Endothelial cell of umbilical vein (primary cell): ENCODE results near the gene MAGI3. TPM values are rescaled to one million over a fixed set of nuclear protein-coding genes. Genes with fewer than 3 reads are reported as not detected.

ENCODE experiments used
- BruUV-seq: library from RNA; stranded (reverse); fragments of 400-500 nt; replicated peaks from 2 replicates; lab custom pipeline; 2021; lab: Mats Ljungman, UMichigan
- CTCF ChIA-PET: fragments of 300-600, 350-600 bp; sonication (Branson Sonifier 250); formaldehyde crosslinking; loops from one replicate; lab custom pipeline; 2021; ENCODE audit warnings: antibody characterized with exemption, inconsistent platforms; lab: Charles Lee
- POLR2A ChIA-PET: fragments of 300-600, 350-600 bp; sonication (Branson Sonifier 250); formaldehyde crosslinking; loops from one replicate; lab custom pipeline; 2021; ENCODE audit warnings: antibody characterized with exemption, inconsistent platforms; lab: Charles Lee
- DNase-seq: peaks from one replicate; pipeline ENCODE4 v3.0.0-alpha.2; 2011; ENCODE audit warnings: low read depth, low spot score
- FAIRE-seq: peaks from 2 replicates; lab custom pipeline; 2011; peaks lifted over from hg19 to GRCh38; lab: Jason Lieb, UNC
- H2AFZ ChIP-seq: 2 replicates; pipeline ENCODE4 v1.6.0; 2012; ENCODE audit warnings: low read depth, low read length, control low read depth, inconsistent platforms
- H3K27ac ChIP-seq: 2 replicates; pipeline ENCODE4 v1.5.1; 2011; ENCODE audit warnings: low read depth, mild to moderate bottlenecking, control low read depth, low read length, moderate library complexity; ENCODE audit not compliant: insufficient read depth
- H3K27me3 ChIP-seq, 2 experiments: 2 replicates each; pipeline versions ENCODE4 v1.6.0 to v1.6.1; 2011; ENCODE audit warnings: low read length in 2 of 2, mixed read lengths in 1 of 2; ENCODE audit not compliant: control insufficient read depth in 2 of 2, insufficient read depth in 2 of 2
- H3K36me3 ChIP-seq, 2 experiments: 2 replicates in 1 of 2; 3 replicates in 1 of 2; pipeline ENCODE4 v1.5.1; 2011; ENCODE audit warnings: low read length in 2 of 2, mild to moderate bottlenecking in 1 of 2, moderate library complexity in 1 of 2; ENCODE audit not compliant: control insufficient read depth in 2 of 2, insufficient read depth in 2 of 2; ENCODE audit errors: extremely low read depth in 1 of 2
- H3K4me1 ChIP-seq: 3 replicates; pipeline ENCODE4 v1.5.1; 2011; ENCODE audit warnings: mild to moderate bottlenecking, low read length; ENCODE audit not compliant: control insufficient read depth, insufficient read depth; ENCODE audit errors: extremely low read depth
- H3K4me2 ChIP-seq: 2 replicates; pipeline ENCODE4 v1.6.1; 2011; ENCODE audit warnings: low read length, control low read depth, mixed read lengths; ENCODE audit not compliant: insufficient read depth
- H3K4me3 ChIP-seq, 3 experiments: fragments of 200-600 bp in 1 of 3; sonication (generic), shearing (Covaris generic) in 1 of 3; replicated peaks in 1 of 3; 2 replicates each; pipeline ENCODE4 v1.5.1; 2011 to 2016; ENCODE audit warnings: control low read depth in 3 of 3, low read length in 3 of 3, mild to moderate bottlenecking in 2 of 3, inconsistent platforms in 1 of 3, low read depth in 1 of 3, moderate library complexity in 1 of 3; ENCODE audit not compliant: insufficient read depth in 1 of 3
- H3K79me2 ChIP-seq: 2 replicates; pipeline ENCODE4 v1.6.0; 2012; ENCODE audit warnings: low read length, inconsistent platforms; ENCODE audit not compliant: control insufficient read depth, insufficient read depth
- H3K9ac ChIP-seq: replicated peaks from 2 replicates; pipeline ENCODE3; 2011; ENCODE audit warnings: low read length, control low read depth; ENCODE audit not compliant: insufficient read depth; ENCODE audit errors: extremely low read depth
- H3K9me1 ChIP-seq: replicated peaks from 3 replicates; pipeline ENCODE4 v1.6.0; 2011; ENCODE audit warnings: mild to moderate bottlenecking, low read length; ENCODE audit not compliant: control insufficient read depth, insufficient read depth; ENCODE audit errors: extremely low read depth
- H3K9me3 ChIP-seq: replicated peaks from 2 replicates; pipeline ENCODE4 v1.5.1; 2012; ENCODE audit warnings: low read length, inconsistent platforms; ENCODE audit not compliant: control insufficient read depth, insufficient read depth
- H4K20me1 ChIP-seq: replicated peaks from 2 replicates; pipeline ENCODE3; 2011; ENCODE audit warnings: mild to moderate bottlenecking, low read length; ENCODE audit not compliant: control insufficient read depth, insufficient read depth; ENCODE audit errors: extremely low read depth
- EZH2 ChIP-seq: IDR thresholded peaks from 2 replicates; pipeline ENCODE4 v1.6.1; 2012; ENCODE audit warnings: borderline replicate concordance, low read depth, mild to moderate bottlenecking, moderate library complexity, low read length, inconsistent platforms; ENCODE audit not compliant: severe bottlenecking
- FOS ChIP-seq: IDR thresholded peaks from 2 replicates; pipeline ENCODE4 v1.6.1; 2011; ENCODE audit warnings: mild to moderate bottlenecking, low read length, moderate library complexity, borderline replicate concordance; ENCODE audit not compliant: insufficient read depth
- GATA2 ChIP-seq: IDR thresholded peaks from 2 replicates; pipeline ENCODE4 v1.7.0; 2011; ENCODE audit warnings: low read depth, mild to moderate bottlenecking, moderate library complexity, mixed read lengths, low read length; ENCODE audit not compliant: insufficient read length, insufficient read depth
- JUN ChIP-seq: IDR thresholded peaks from 2 replicates; pipeline ENCODE4 v1.6.1; 2011; ENCODE audit warnings: borderline replicate concordance, low read depth; ENCODE audit not compliant: insufficient read length, insufficient read depth
- MYC ChIP-seq: IDR thresholded peaks from one replicate; pipeline ENCODE4 v1.6.1; 2011; ENCODE audit warnings: mild to moderate bottlenecking, low read depth, low read length
- POLR2A ChIP-seq: IDR thresholded peaks from 2 replicates; pipeline ENCODE4 v1.6.1; 2012; ENCODE audit warnings: low read depth, mild to moderate bottlenecking, control low read depth, low read length
- POLR2AphosphoS5 ChIP-seq: IDR thresholded peaks from 2 replicates; pipeline ENCODE4 v1.6.1; 2012; ENCODE audit warnings: low read depth, mild to moderate bottlenecking, control low read depth, low read length, moderate library complexity; ENCODE audit not compliant: insufficient read depth
- dilution Hi-C: fragments of 300-500 bp; cut with MboI; formaldehyde crosslinking; loops from one replicate; pipeline ENCODE4 v1.15.0; 2019; ENCODE audit warnings: low sequenced_read_pairs; ENCODE audit not compliant: extremely low pct_ligation_motif_present
- intact Hi-C: fragments of 100-400 bp; cut with micrococcal nuclease; formaldehyde crosslinking; loops from one replicate; pipeline ENCODE4 v1.10.0; 2022
- polyA plus RNA-seq, 4 experiments: library from polyadenylated mRNA; depleted of rRNA in 3 of 4; stranded (reverse) in 3 of 4; unstranded in 1 of 4; fragments of >200 nt; gene quantifications; 2 replicates each; pipeline versions ENCODE4 v1.2.1 to v1.2.3, GENCODE V29; 2011 to 2012; ENCODE audit warnings: missing spikeins in 1 of 4
- total RNA-seq: library from RNA; stranded (reverse); gene quantifications from 2 replicates; pipeline ENCODE4 v1.2.3, GENCODE V29; 2021
- TF ChIP-seq, protein P1 (sequence below), 2 donors: IDR thresholded peaks; 1 replicate in 1 of 2; 2 replicates in 1 of 2; pipeline ENCODE4 v1.5.1; 2011; ENCODE audit warnings: low read length in 2 of 2, mild to moderate bottlenecking in 2 of 2, moderate library complexity in 2 of 2, control low read depth in 1 of 2, inconsistent platforms in 1 of 2, low read depth in 1 of 2; ENCODE audit not compliant: insufficient read depth in 1 of 2; ENCODE audit errors: extremely low read depth in 1 of 2
- TF ChIP-seq, protein P2 (sequence below): IDR thresholded peaks from 2 replicates; pipeline ENCODE4 v1.6.1; 2011; ENCODE audit not compliant: insufficient read depth, insufficient read length

Gene MAGI3
- total and polyA plus RNA-seq, 2 donors (not counting 3 experiments of a cell fraction or from before 2014, with no cell fraction given): 2.8 to 16.1 TPM

DNA sequence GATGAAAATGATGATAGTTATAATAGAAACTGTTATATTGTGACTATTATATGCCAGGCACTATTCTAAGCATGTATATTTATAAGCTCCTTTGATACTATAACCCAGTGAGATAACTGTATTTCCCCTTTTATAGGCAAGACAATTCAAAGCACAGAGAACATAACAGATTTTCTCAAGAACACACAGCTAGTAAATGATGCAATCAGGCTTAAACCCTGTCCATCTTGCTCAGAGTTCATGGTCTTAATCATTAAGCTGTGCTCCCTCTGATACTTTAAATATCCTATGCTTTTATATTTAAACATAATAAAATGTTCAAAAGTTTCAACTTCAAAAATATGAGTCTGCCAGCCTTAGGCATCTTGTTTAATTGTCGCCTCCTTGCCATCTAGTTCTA, 280.3 kb downstream of the MAGI3 start:
- H3K4me1 ChIP-seq: no peaks in the 10 kb centered on the region
- H3K9me1 ChIP-seq: no peaks in the 10 kb centered on the region
- DNase-seq: no peak
- H2AFZ ChIP-seq: no peak overlapping the region
- no peak for TF ChIP-seq GATA2
- TF ChIP-seq POLR2AphosphoS5: no peak
- no peak for TF ChIP-seq POLR2A
- TF ChIP-seq JUN: no peak
- TF ChIP-seq, protein P1, sequence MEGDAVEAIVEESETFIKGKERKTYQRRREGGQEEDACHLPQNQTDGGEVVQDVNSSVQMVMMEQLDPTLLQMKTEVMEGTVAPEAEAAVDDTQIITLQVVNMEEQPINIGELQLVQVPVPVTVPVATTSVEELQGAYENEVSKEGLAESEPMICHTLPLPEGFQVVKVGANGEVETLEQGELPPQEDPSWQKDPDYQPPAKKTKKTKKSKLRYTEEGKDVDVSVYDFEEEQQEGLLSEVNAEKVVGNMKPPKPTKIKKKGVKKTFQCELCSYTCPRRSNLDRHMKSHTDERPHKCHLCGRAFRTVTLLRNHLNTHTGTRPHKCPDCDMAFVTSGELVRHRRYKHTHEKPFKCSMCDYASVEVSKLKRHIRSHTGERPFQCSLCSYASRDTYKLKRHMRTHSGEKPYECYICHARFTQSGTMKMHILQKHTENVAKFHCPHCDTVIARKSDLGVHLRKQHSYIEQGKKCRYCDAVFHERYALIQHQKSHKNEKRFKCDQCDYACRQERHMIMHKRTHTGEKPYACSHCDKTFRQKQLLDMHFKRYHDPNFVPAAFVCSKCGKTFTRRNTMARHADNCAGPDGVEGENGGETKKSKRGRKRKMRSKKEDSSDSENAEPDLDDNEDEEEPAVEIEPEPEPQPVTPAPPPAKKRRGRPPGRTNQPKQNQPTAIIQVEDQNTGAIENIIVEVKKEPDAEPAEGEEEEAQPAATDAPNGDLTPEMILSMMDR (IDR thresholded peaks at IDR 0.05; ENCODE audit: extremely low read depth in 1 of 2, insufficient read depth in 1 of 2, low read depth in 1 of 2, low read length in 2 of 2): no peak
- TF ChIP-seq FOS: no peak
- POLR2A ChIA-PET: no interaction called here
- H3K9me3 ChIP-seq: no peaks in the 10 kb centered on the region
- no peaks in the 10 kb centered on the region for H3K27me3 ChIP-seq
- H3K4me3 ChIP-seq: no peak overlapping the region
- H3K4me2 ChIP-seq: no peak overlapping the region
- BruUV-seq: no TSS peak
- no peaks in the 10 kb centered on the region for H4K20me1 ChIP-seq
- CTCF ChIA-PET: interaction anchor here (1.2 to 1.9 kb wide), 2 partner anchors 11 to 13 kb away, joined by 4 to 5 read pairs; no protein-coding TSS in a partner anchor
- FAIRE-seq: no peak
- H3K27ac ChIP-seq: no peak overlapping the region
- H3K9ac ChIP-seq: no peak overlapping the region
- intact Hi-C loops: no loop called here
- H3K79me2 ChIP-seq: no peaks in the 10 kb centered on the region
- dilution Hi-C loops: no loop called here
- no peaks in the 10 kb centered on the region for H3K36me3 ChIP-seq

DNA sequence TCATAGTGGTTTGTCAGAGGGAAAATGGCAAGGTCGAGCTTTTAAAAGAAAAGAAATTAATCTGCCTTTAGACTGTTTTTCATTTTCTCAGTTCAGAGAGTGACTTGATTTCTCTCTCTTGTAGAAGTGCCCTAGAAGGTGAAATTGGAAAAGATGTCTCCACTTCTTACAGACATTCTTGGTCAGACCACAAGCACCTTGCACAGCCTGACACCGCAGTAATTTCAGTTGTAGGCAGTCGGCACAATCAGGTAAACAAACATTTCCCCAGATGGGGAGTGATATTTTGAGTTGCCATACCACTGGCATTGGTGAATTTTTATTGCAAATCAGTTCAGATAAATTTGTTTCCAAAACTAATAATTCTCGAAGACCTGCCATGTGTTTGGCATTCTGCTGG, 282.2 kb downstream of the MAGI3 start:
- FAIRE-seq (no peak), DNase-seq (no peak)
- Histone ChIP-seq H3K9me3 (no peaks in the 10 kb centered on the region), H3K36me3 (no peaks in the 10 kb centered on the region), H3K4me2 (no peak overlapping the region), H3K4me1 (peaks cover 5% of the 10 kb centered on the region), H3K27ac (no peak overlapping the region), H3K9ac (no peak overlapping the region), H2AFZ (no peak overlapping the region), H3K9me1 (no peaks in the 10 kb centered on the region), H3K27me3 (no peaks in the 10 kb centered on the region), H3K79me2 (no peaks in the 10 kb centered on the region), H3K4me3 (no peak overlapping the region), H4K20me1 (no peaks in the 10 kb centered on the region)
- no peak for TF ChIP-seq EZH2
- TF ChIP-seq, protein P2, sequence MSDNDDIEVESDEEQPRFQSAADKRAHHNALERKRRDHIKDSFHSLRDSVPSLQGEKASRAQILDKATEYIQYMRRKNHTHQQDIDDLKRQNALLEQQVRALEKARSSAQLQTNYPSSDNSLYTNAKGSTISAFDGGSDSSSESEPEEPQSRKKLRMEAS: no peak
- TF ChIP-seq FOS: no peak
- TF ChIP-seq GATA2: no peak
- no peak for TF ChIP-seq MYC
- TF ChIP-seq POLR2A: no peak
- no peak for TF ChIP-seq JUN
- dilution Hi-C loops (no loop called here), intact Hi-C loops (no loop called here)
- POLR2A ChIA-PET: interaction anchor here (0.6 kb wide), 1 partner anchor 231 kb away, joined by 3 read pairs; no protein-coding TSS in a partner anchor
- CTCF ChIA-PET: no interaction called here
- BruUV-seq: no TSS peak
